OCI-LY7 (cell line): ENCODE measurements around the gene C16orf95. TPM values are rescaled to one million over a fixed set of nuclear protein-coding genes. Genes with fewer than 3 reads are reported as not detected.

Experiments used
- BruUV-seq: library from RNA; stranded (reverse); fragments of 400-500 nt; replicated peaks from 2 replicates; lab custom pipeline; 2021; lab: Mats Ljungman, UMichigan
- CTCF ChIA-PET: fragments of 300-600 bp; sonication (Branson Sonifier 250); formaldehyde crosslinking; loops from one replicate; lab custom pipeline; 2022; ENCODE audit warnings: antibody characterized with exemption; ENCODE audit not compliant: unreplicated experiment; lab: Charles Lee
- POLR2A ChIA-PET: fragments of 300-600 bp; sonication (Branson Sonifier 250); formaldehyde crosslinking; loops from one replicate; lab custom pipeline; 2022; ENCODE audit warnings: antibody characterized with exemption; lab: Charles Lee
- DNase-seq: peaks from one replicate; pipeline ENCODE4 v3.0.0-alpha.2; 2015; ENCODE audit warnings: low spot score
- H2AFZ ChIP-seq: fragments of 200-600 bp; sonication (generic), shearing (Covaris generic); 2 replicates; pipeline ENCODE4 v1.6.1; 2014; ENCODE audit warnings: mild to moderate bottlenecking, antibody characterized with exemption, low read length, moderate library complexity
- H3K27ac ChIP-seq: fragments of 200-600 bp; sonication (generic); 2 replicates; pipeline ENCODE4 v1.5.1; 2014; ENCODE audit warnings: mixed run types, low read depth, mild to moderate bottlenecking, moderate library complexity, low read length, inconsistent platforms; ENCODE audit not compliant: poor library complexity, severe bottlenecking
- H3K36me3 ChIP-seq: fragments of 200-600 bp; sonication (generic); 2 replicates; pipeline ENCODE4 v1.6.1; 2014; ENCODE audit warnings: mild to moderate bottlenecking, antibody characterized with exemption, low read length, moderate library complexity, mixed read lengths; ENCODE audit not compliant: insufficient read depth
- H3K4me1 ChIP-seq: fragments of 200-600 bp; sonication (generic); 2 replicates; pipeline ENCODE4 v1.5.1; 2014; ENCODE audit warnings: mild to moderate bottlenecking, low read length; ENCODE audit not compliant: insufficient read depth, poor library complexity, severe bottlenecking
- H3K4me2 ChIP-seq: fragments of 200-600 bp; sonication (generic); 2 replicates; pipeline ENCODE4 v1.6.1; 2014; ENCODE audit warnings: mild to moderate bottlenecking, low read length
- H3K4me3 ChIP-seq: fragments of 200-600 bp; sonication (generic); 2 replicates; pipeline ENCODE4 v1.5.1; 2014; ENCODE audit warnings: mild to moderate bottlenecking, low read depth, low read length; ENCODE audit not compliant: poor library complexity, severe bottlenecking
- H3K79me2 ChIP-seq: fragments of 200-600 bp; sonication (generic); 2 replicates; pipeline ENCODE4 v1.6.1; 2016; ENCODE audit warnings: low read depth, mild to moderate bottlenecking, low read length, moderate library complexity, mixed read lengths; ENCODE audit not compliant: insufficient read depth
- H3K9me2 ChIP-seq: fragments of 200-600 bp; sonication (generic); 2 replicates; pipeline ENCODE4 v1.6.1; 2016; ENCODE audit warnings: mild to moderate bottlenecking, low read length, mixed read lengths; ENCODE audit not compliant: insufficient read depth
- H3K9me3 ChIP-seq: fragments of 200-600 bp; sonication (generic); 2 replicates; pipeline ENCODE4 v1.6.1; 2014; ENCODE audit warnings: mild to moderate bottlenecking, mixed run types, low read length, mixed read lengths
- H4K20me1 ChIP-seq: fragments of 200-600 bp; sonication (generic); 2 replicates; pipeline ENCODE4 v1.6.1; 2014; ENCODE audit warnings: mild to moderate bottlenecking, antibody characterized with exemption, low read length, moderate library complexity, mixed read lengths; ENCODE audit not compliant: insufficient read depth
- EZH2phosphoT487 ChIP-seq: fragments of 200-600 bp; sonication (generic); IDR thresholded peaks from 2 replicates; pipeline ENCODE4 v1.6.1; 2018; ENCODE audit warnings: low read depth, borderline replicate concordance, mild to moderate bottlenecking, mixed run types, antibody characterized with exemption, low read length, moderate library complexity, mixed read lengths
- intact Hi-C: fragments of 100-400 bp; cut with micrococcal nuclease; formaldehyde crosslinking; loops from one replicate; pipeline ENCODE4 v1.10.0; 2022; ENCODE audit not compliant: unreplicated experiment
- total RNA-seq, 2 experiments: library from RNA; depleted of rRNA in 1 of 2; stranded (reverse); fragments of >200 nt in 1 of 2; shearing (Covaris generic) in 1 of 2; gene quantifications; 2 replicates each; pipeline ENCODE4 v1.2.3, GENCODE V29; 2014 to 2022
- TF ChIP-seq, protein P1 (sequence below): fragments of 200-600 bp; sonication (generic); conservative IDR thresholded peaks from 2 replicates; pipeline ENCODE4 v1.5.1; 2014; ENCODE audit warnings: mild to moderate bottlenecking, antibody characterized with exemption, low read length, moderate library complexity, mixed read lengths

Gene C16orf95
- total RNA-seq, 2 experiments from 2014 or later, result 8.5 to 22.1 TPM

DNA sequence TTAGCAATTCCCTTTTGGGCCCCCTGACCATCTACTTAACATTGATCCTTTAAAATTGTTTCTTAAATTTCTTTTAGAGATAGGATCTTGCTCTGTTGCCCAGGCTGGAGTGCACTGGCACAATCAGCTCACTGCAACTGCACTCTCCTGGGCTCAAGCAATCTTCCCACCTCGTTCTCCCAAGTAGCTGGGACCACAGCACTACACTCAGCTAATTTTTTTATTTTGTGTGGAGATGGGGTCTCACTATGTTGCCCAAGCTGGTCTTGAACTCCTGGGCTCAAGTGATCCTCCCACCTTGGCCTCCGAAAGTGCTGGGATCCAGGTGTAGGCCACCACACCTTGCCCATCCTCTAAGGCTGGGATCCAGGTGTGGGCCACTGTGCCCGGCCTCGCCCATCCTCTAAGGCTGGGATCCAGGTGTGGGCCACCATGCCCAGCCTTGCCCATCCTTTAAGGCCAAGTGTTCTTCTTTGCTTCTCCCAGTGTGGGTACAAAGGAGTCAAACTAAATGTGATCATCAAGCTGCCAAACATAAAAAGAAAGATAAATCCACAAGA is 13.2 kb downstream of the C16orf95 start:
- ChIA-PET POLR2A (interaction anchor here (0.7 kb wide), 1 partner anchor 12 kb away, joined by 3 read pairs; no protein-coding TSS in a partner anchor), CTCF (no interaction called here)
- H3K9me2 ChIP-seq, result no peaks in the 10 kb centered on the region
- no TSS peak for BruUV-seq
- intact Hi-C loops, result no loop called here
- H4K20me1 ChIP-seq, result no peaks in the 10 kb centered on the region
- DNase-seq, result no peak
- peak overlapping the region; percentile 26 for H3K27ac ChIP-seq
- peaks cover 19% of the 10 kb centered on the region for H3K4me1 ChIP-seq
- TF ChIP-seq EZH2phosphoT487, result no peak
- TF ChIP-seq, protein P1, sequence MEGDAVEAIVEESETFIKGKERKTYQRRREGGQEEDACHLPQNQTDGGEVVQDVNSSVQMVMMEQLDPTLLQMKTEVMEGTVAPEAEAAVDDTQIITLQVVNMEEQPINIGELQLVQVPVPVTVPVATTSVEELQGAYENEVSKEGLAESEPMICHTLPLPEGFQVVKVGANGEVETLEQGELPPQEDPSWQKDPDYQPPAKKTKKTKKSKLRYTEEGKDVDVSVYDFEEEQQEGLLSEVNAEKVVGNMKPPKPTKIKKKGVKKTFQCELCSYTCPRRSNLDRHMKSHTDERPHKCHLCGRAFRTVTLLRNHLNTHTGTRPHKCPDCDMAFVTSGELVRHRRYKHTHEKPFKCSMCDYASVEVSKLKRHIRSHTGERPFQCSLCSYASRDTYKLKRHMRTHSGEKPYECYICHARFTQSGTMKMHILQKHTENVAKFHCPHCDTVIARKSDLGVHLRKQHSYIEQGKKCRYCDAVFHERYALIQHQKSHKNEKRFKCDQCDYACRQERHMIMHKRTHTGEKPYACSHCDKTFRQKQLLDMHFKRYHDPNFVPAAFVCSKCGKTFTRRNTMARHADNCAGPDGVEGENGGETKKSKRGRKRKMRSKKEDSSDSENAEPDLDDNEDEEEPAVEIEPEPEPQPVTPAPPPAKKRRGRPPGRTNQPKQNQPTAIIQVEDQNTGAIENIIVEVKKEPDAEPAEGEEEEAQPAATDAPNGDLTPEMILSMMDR, result no peak
- no peaks in the 10 kb centered on the region for H3K79me2 ChIP-seq
- H3K4me2 ChIP-seq, result peak overlapping the region; percentile 42; the same call in 1 of the 2 replicates
- H2AFZ ChIP-seq, result 0 out of 2 replicates have a peak overlapping the region, but pooled peaks have one; percentile 17
- H3K9me3 ChIP-seq, result no peaks in the 10 kb centered on the region
- H3K36me3 ChIP-seq, result no peaks in the 10 kb centered on the region; the same call in 1 of the 2 replicates
- H3K4me3 ChIP-seq, result no peak overlapping the region

DNA sequence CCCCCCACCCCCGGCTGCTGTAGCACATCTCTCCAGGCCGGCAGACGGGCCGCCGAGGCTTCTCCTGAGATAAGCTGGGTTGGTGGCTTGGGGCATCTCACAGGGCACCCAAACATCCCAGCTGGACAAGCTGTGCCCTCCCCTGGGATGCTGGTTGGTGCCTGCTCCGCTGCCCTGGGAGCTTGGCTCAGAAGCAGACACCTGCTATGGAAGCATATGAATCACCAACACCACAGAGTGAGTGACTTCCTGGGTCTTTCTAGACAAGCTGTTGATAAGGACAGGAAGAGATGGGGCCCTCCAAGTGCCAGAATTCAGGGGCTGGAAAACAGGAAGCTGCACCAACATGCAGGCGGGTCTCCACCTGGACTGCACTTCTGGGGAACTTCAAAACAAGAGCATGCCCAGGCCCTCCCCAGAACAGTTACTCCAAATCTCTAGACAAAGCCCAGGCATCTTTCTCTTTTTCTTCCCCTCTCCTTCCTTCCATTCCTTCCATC is 13.7 kb downstream of the C16orf95 start:
- H3K79me2 ChIP-seq, result no peaks in the 10 kb centered on the region

More for the DNA sequence above, 13.7 kb downstream of the C16orf95 start:
- CTCF ChIA-PET, result no interaction called here
- Histone ChIP-seq H4K20me1 (no peaks in the 10 kb centered on the region), H3K36me3 (no peaks in the 10 kb centered on the region; the same call in 1 of the 2 replicates), H3K9me2 (no peaks in the 10 kb centered on the region), H3K4me3 (no peak overlapping the region), H3K4me1 (peaks cover 19% of the 10 kb centered on the region), H2AFZ (0 out of 2 replicates have a peak overlapping the region, but pooled peaks have one; percentile 17), H3K4me2 (peak overlapping the region; percentile 42; the same call in 1 of the 2 replicates), H3K27ac (peak overlapping the region; percentile 26), H3K9me3 (no peaks in the 10 kb centered on the region)
- BruUV-seq, result no TSS peak
- POLR2A ChIA-PET, result interaction anchor here (0.7 kb wide), 1 partner anchor 11 kb away, joined by 3 read pairs; no protein-coding TSS in a partner anchor
- no peak for TF ChIP-seq EZH2phosphoT487
- TF ChIP-seq, protein P1, result no peak
- intact Hi-C loops, result no loop called here
- peak; percentile 62 for DNase-seq
